Right cardiac atrium (tissue), 5 donors: Measurements from ENCODE around the gene UNC119. TPM values are rescaled to one million over a fixed set of nuclear protein-coding genes. Genes with fewer than 3 reads are reported as not detected.
A peak's percentile ranks its signal among the peaks of the same experiment; 100 is the strongest.

Source experiments
- ATAC-seq, 2 donors: fragments of 200-7000 bp; cut with Tn5 transposase; one replicate each; pipeline versions ENCODE4 v1.8.0 to v1.9.1; 2020; ENCODE audit warnings: moderate library complexity in 2 of 2, mild to moderate bottlenecking in 1 of 2
- DNase-seq, 3 donors: peaks; one replicate each; pipeline ENCODE4 v3.0.0-alpha.2; 2020
- H3K27ac ChIP-seq: one replicate; pipeline ENCODE4 v1.5.1; 2013; ENCODE audit warnings: mild to moderate bottlenecking, low read length, control low read depth, moderate library complexity
- H3K27me3 ChIP-seq: one replicate; pipeline ENCODE4 v1.6.1; 2013; ENCODE audit not compliant: control insufficient read depth, insufficient read depth
- H3K4me1 ChIP-seq: one replicate; pipeline ENCODE4 v1.6.1; 2013; ENCODE audit warnings: low read length; ENCODE audit not compliant: control insufficient read depth, insufficient read depth
- H3K4me3 ChIP-seq: one replicate; pipeline ENCODE4 v1.5.1; 2013; ENCODE audit warnings: low read length, control low read depth
- H3K9me3 ChIP-seq: one replicate; pipeline ENCODE4 v1.6.1; 2013; ENCODE audit warnings: low read length; ENCODE audit not compliant: control insufficient read depth
- WGBS: extraction: QIAGEN DNeasy Blood & Tissue Kit; methylation state at CpG from one replicate; pipeline ENCODE4 v1.1.7; 2013; 5-methylcytosine and 5-hydroxymethylcytosine counted together
- intact Hi-C, 4 donors: fragments of 100-400 bp; cut with DNase I; formaldehyde crosslinking; loops; one replicate each; pipeline versions ENCODE4 v1.11.0 to v1.14.0; 2022 to 2023
- polyA plus RNA-seq: library from polyadenylated mRNA; stranded (reverse); fragments of 200-250 nt; gene quantifications from one replicate; pipeline ENCODE4 v1.2.3, GENCODE V29; 2013
- total RNA-seq, 4 donors: library from RNA; stranded (reverse); fragmentation: NEBNext Ultra II Directional; extraction: Animal tissue kit (Norgen Biotek cat#: 25700); gene quantifications; one replicate each; pipeline ENCODE4 v1.2.1, GENCODE V29; 2021
- donor health status: healthy with polysubstance abuse.
- donor health status: DM: no; HTN: yes; CAD: no.
- donor health status: DM: no; HTN: no; CAD: no.
- donor health status: DM: no; HTN: yes; CAD: no; lungs with severe emphysema.
- donor health status: DM: yes; HTN: yes; CAD: no.

The UNC119 gene
- total and polyA plus RNA-seq, 5 donors = 14.0 to 28.8 (median 22.8) TPM

DNA sequence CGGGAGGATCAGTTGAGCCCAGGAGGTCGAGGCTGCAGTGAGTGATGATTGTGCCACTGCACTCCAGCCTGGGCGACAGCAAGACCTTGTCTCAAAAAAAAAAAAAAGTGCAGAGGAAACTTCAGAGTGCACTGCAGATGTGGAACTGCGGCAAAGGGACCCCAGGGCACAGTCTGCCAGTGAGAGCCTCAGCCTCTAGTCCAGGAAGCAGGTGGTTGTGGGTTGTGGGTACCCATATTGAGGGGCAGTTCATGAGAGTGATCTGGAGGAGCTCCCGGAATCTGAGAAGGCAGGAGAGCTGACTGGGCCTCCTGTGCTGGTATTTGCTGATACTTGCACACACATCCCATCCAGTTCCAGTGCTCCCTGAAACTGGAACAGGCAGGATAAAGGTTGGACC lies 33.2 kb downstream of the UNC119 start:
- 75% methylated on average over 5 of the region's 5 CpGs for WGBS
- Histone ChIP-seq H3K9me3 (no peaks in the 10 kb centered on the region), H3K4me1 (no peaks in the 10 kb centered on the region), H3K4me3 (no peak overlapping the region), H3K27me3 (no peaks in the 10 kb centered on the region), H3K27ac (no peak overlapping the region)
- DNase-seq (no peak), ATAC-seq (no peak)
- intact Hi-C loops = no loop called here

GRCh38 chr17:28518578-28518977 lies 33.8 kb downstream of the UNC119 start:
- ATAC-seq (no peak), DNase-seq (no peak)
- WGBS = 77% methylated on average over 7 of the region's 7 CpGs
- Histone ChIP-seq H3K27ac (no peak overlapping the region), H3K4me3 (no peak overlapping the region), H3K4me1 (no peaks in the 10 kb centered on the region), H3K9me3 (no peaks in the 10 kb centered on the region), H3K27me3 (no peaks in the 10 kb centered on the region)
- intact Hi-C loops = no loop called here

DNA sequence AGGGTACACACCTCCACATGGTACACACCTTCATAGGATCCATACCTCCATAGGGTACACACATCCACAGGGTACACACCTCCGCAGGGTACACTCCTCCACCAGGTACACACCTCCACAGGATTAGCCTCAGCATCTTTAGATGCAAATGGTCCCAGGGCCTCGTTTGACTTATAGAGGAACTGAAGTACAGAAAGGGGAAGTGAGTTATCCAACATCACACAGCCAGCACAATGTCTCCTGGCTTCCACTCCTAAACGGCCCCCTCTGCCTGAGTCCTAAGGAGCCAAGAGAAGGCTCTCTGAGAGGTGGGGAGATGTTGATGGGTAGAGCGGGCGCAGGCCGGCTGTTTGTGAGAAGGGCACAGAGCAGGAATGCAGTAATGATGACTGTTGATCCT lies 34.3 kb downstream of the UNC119 start:
- Histone ChIP-seq H3K27me3 (no peaks in the 10 kb centered on the region), H3K9me3 (no peaks in the 10 kb centered on the region), H3K4me1 (no peaks in the 10 kb centered on the region), H3K27ac (no peak overlapping the region), H3K4me3 (no peak overlapping the region)
- intact Hi-C loops = no loop called here
- DNase-seq (no peak), ATAC-seq (no peak)
- WGBS = 64% methylated on average over 6 of the region's 6 CpGs

DNA sequence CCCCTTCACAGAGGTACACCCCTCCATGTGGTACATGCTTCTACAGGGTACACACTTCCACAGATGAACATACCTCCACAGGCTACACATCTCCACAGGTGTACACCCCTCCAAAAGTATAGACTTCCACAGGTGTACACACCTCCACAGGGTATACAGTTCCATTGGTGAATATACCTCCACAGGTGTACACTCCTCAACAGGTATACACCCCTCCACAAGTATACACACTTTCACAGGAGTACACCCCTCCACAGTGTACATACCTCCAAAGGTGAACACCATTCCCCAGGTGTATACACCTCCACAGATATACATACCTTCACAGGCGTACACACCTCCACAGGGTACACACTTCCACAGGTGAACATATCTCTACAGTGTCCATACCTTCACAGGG lies 36.9 kb downstream of the UNC119 start:
- 95% methylated on average over 1 of the region's 1 CpG for WGBS
- ATAC-seq (no peak), DNase-seq (no peak)
- no peak overlapping the region for H3K4me3 ChIP-seq
- H3K27ac ChIP-seq = no peak overlapping the region
- no peaks in the 10 kb centered on the region for H3K4me1 ChIP-seq
- no peaks in the 10 kb centered on the region for H3K9me3 ChIP-seq
- H3K27me3 ChIP-seq = no peaks in the 10 kb centered on the region
- intact Hi-C loops = no loop called here

DNA sequence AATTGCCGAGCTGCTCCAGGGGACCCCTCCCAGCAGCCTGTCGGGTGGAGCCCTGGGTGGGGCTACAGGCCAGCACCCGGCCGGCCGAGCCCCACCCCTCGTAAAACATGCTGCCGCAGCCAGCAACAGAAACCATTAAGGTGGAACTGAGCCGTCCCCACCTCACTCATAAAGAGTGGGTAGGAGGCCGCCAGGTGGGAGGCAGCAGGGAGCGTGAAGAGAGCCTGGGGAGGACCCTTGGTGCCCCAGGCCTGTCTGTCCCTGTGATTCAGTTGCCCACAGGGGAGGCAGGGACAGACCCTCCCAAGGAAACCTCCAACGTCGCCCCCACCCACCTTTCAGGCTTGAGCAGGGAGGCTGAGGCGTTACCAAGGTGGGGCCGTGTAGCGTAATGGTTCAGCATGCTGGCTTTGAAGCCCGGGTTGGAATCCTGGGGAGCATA lies 37.8 kb downstream of the UNC119 start:
- peak in 1 of 2 donors; percentile 32 for ATAC-seq
- Histone ChIP-seq H3K9me3 (no peaks in the 10 kb centered on the region), H3K27ac (no peak overlapping the region), H3K4me3 (no peak overlapping the region), H3K27me3 (no peaks in the 10 kb centered on the region), H3K4me1 (no peaks in the 10 kb centered on the region)
- intact Hi-C loops = no loop called here
- WGBS = 60% methylated on average over 16 of the region's 16 CpGs
- peak in 1 of 3 donors; percentile 15 for DNase-seq

DNA sequence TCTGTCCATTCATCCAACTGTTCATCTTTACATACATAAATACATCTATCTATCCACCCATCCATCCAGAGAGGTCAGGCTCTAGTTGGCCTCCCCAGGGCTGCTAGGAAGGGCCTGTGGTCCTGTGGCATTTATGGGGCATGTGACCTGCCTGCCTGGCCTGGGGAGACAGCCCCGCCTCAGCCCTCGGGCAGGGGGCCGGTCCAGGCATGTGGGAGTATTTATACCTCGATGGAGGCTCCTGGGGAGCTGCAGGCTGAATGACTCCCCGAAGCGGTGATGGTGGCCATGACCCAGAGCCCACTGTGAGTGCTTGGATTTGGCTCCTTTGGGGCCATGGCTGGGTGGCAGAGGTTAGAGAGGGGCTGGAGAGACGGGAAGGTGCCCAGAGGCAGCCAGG lies 38.9 kb downstream of the UNC119 start:
- WGBS = 60% methylated on average over 7 of the region's 7 CpGs
- Histone ChIP-seq H3K4me3 (no peak overlapping the region), H3K27me3 (no peaks in the 10 kb centered on the region), H3K27ac (no peak overlapping the region), H3K9me3 (no peaks in the 10 kb centered on the region), H3K4me1 (no peaks in the 10 kb centered on the region)
- ATAC-seq (no peak), DNase-seq (peak in 1 of 3 donors; percentile 27)
- intact Hi-C loops = no loop called here

DNA sequence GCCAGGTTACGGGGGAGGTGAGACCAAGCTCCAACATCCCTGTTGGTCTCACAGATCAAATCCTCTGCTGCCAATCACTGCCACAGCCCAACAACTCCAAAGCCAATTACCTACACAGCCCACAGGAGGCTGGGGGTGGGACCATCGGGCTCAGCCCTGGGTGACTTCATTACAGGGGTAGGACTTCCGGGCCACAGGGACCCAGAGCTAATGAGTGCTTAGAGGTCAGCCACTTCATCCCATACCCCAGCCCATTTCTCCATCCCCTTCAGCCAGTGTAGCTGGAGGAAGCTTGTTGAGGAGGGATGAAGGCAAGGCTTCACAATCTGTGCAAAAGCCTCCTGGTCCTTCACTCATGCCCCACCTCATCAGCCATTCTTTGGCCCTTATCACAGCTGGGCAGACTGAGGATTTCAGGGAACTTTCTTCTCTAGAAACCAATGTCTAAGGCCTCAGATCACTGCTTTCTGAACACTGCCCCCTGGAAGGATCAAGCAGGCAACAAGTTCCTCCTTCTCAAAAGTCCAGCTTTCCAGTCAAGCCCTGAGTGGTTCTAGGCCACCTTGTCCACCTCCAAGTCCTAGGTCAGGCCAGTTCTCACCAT lies 40.5 kb downstream of the UNC119 start:
- DNase-seq (peak in 1 of 3 donors; percentile 30), ATAC-seq (no peak)
- no peak overlapping the region for H3K4me3 ChIP-seq
- intact Hi-C loops = no loop called here
- WGBS = 75% methylated on average over 3 of the region's 3 CpGs
- H3K27me3 ChIP-seq = no peaks in the 10 kb centered on the region
- no peak overlapping the region for H3K27ac ChIP-seq
- H3K4me1 ChIP-seq = no peaks in the 10 kb centered on the region
- H3K9me3 ChIP-seq = no peaks in the 10 kb centered on the region

- 69% methylated on average over 7 of the region's 7 CpGs for WGBS
- Histone ChIP-seq H3K27me3 (no peaks in the 10 kb centered on the region), H3K4me1 (no peaks in the 10 kb centered on the region), H3K9me3 (no peaks in the 10 kb centered on the region), H3K27ac (no peak overlapping the region), H3K4me3 (no peak overlapping the region)
- DNase-seq (no peak), ATAC-seq (no peak)
- intact Hi-C loops = loop anchor here in 1 of 4 donors (5.0 kb wide), 1 partner anchor 48 kb away; no protein-coding TSS in a partner anchor
Observed at GRCh38 chr17:28509789-28510188, 42.6 kb downstream of the UNC119 start.

DNA sequence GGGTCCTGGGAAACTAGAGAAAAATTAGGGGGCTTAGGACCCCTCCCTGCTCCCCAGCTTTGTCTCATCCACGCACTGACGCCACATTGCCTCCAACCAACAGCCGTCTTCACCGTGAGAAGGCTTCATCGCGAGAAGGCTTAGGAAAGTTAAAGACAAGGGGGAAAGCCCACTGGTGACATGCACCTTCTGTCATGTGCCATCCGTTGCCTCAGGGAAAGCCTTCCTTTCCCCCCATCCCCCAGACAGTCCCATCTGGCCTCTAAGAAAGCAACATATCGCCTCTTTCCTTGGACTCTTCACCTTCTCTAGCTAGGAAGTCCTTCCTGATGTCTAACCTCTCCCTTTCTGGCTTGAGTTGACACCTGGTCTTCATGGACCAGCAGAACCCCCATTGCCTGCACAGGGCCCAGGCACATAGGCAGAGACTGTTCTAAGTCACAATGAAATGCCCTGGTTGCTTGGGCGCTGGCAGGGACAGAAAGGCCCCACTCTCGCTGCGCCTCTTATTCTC lies 44.2 kb downstream of the UNC119 start:
- intact Hi-C loops = loop anchor here in 1 of 4 donors (5.0 kb wide), 1 partner anchor 49 kb away; no protein-coding TSS in a partner anchor
- no peaks in the 10 kb centered on the region for H3K27me3 ChIP-seq

GRCh38 chr17:28507567-28508203 lies 44.7 kb downstream of the UNC119 start:
- no peak overlapping the region for H3K4me3 ChIP-seq
- H3K9me3 ChIP-seq = no peaks in the 10 kb centered on the region
- no peaks in the 10 kb centered on the region for H3K4me1 ChIP-seq
- ATAC-seq (peak; percentile 8 to 29), DNase-seq (peak in 1 of 3 donors; percentile 54)
- intact Hi-C loops = loop anchor here in 1 of 4 donors (5.0 kb wide), 1 partner anchor 50 kb away; no protein-coding TSS in a partner anchor
- H3K27ac ChIP-seq = no peak overlapping the region
- no peaks in the 10 kb centered on the region for H3K27me3 ChIP-seq
- 26% methylated on average over 24 of the region's 24 CpGs for WGBS

More for the DNA sequence above, 44.2 kb downstream of the UNC119 start:
- no peak overlapping the region for H3K27ac ChIP-seq
- H3K9me3 ChIP-seq = no peaks in the 10 kb centered on the region
- DNase-seq (peak in 1 of 3 donors; percentile 19), ATAC-seq (no peak)
- no peak overlapping the region for H3K4me3 ChIP-seq
- 59% methylated on average over 11 of the region's 11 CpGs for WGBS
- no peaks in the 10 kb centered on the region for H3K4me1 ChIP-seq

DNA sequence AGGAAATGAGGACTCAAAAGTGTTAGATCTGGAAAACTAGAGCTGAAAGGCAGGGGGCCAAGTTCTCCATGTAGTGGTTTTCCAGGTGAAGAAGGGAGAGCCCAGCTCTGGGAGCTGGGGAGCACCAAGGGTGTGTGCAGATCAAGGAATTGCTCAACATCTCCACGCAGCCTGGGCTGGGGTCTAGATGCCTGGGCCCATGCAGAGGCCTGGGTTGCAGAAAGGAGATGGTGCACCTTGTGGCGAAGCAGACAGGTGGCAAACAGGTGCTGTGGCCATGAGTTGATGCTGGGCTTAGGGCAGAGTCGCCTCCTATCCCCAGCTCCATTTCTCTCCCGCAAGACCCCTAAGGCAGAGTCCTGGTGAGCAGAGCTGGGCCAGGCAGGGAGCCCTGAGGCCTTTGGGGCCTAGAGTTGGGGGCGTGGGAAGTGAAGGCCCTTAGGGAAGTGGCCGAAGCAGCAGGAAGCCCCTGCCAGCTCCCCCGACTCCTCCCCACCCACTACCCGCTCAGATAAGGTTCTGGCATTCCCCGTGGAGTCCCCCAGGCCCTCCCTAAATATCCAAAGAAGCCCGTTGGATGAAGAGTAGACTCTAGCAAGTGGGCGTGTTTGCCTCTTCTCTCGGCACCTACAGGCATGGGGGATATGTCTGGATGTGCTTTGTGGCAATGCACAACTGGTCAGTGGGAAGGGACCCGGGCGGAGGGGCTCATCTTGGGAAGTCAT lies 45.5 kb downstream of the UNC119 start:
- H3K4me1 ChIP-seq = no peaks in the 10 kb centered on the region
- H3K27ac ChIP-seq = no peak overlapping the region
- DNase-seq (peak in 1 of 3 donors; percentile 26), ATAC-seq (no peak)
- intact Hi-C loops = loop anchor here in 1 of 4 donors (5.0 kb wide), 1 partner anchor 50 kb away; no protein-coding TSS in a partner anchor
- WGBS = 65% methylated on average over 14 of the region's 14 CpGs
- no peak overlapping the region for H3K4me3 ChIP-seq
- H3K27me3 ChIP-seq = no peaks in the 10 kb centered on the region
- H3K9me3 ChIP-seq = no peaks in the 10 kb centered on the region
